IPS-18c (cell line): ENCODE measurements around the gene FASTK.
"Not testable (repeated sequence)": the region's sequence is repeated elsewhere in the genome, so short reads cannot be mapped to it uniquely, and the experiment has no call there.

Experiments
- H3K4me3 ChIP-seq: 2 replicates; pipeline ENCODE4 v1.7.0; 2013; ENCODE audit warnings: low read depth, mild to moderate bottlenecking, low read length, moderate library complexity; ENCODE audit not compliant: insufficient read depth
- H3K9me3 ChIP-seq: one replicate; pipeline ENCODE4 v1.6.1; 2013; ENCODE audit warnings: mild to moderate bottlenecking, low read length, moderate library complexity; ENCODE audit not compliant: control insufficient read depth, insufficient read depth

The FASTK gene

DNA sequence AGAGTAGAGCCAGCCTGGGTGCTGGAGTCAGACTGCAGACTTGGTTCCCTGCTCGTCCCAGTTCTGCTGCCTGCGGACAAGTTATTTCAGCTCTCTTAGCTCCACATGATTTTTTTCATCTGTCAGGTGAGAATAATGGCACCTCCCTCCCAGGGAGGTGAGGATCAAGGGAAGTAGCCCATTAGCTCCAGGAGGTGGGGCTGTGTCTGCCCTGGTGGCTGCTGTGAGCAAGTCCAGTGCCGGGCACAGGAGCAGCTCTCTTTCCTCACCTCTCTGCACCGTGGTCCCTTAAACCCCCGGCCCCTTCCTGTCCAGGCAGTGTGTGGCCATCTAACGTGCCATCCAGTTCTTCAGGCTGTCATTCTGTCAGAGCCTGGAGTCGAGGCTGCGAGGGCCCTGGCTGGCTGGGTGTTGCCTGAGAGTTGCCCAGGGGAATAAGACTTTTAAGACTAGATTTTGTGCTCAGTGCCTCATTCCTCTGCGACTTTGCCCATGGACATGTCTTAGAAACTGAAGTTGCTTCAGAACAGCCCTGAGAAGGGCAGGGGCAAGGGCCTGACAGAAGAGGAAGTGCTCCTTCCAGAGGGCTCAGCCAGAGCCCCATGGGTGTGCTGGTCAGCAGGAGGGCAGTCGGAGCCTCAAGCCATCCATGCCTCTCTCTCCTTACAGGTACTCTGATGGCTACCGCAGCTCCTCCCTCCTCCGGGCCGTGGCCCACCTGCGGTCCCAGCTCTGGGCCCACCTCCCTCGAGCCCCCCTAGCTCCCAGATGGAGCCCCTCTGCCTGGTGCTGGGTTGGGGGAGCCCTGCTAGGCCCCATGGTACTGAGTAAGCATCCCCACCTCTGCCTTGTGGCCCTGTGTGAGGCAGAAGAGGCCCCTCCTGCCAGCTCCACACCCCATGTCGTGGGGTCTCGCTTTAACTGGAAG is 47.4 kb downstream of the FASTK start:
- Histone ChIP-seq H3K9me3 (no peaks in the 10 kb centered on the region), H3K4me3 (no peak overlapping the region)

GRCh38 chr7:151031011-151031410 is 49.6 kb downstream of the FASTK start:
- no peak overlapping the region for H3K4me3 ChIP-seq
- no peaks in the 10 kb centered on the region for H3K9me3 ChIP-seq

GRCh38 chr7:151028948-151029501 is 51.6 kb downstream of the FASTK start:
- Histone ChIP-seq H3K9me3 (no peaks in the 10 kb centered on the region), H3K4me3 (peak overlapping the region; percentile 100)

- no peaks in the 10 kb centered on the region for H3K9me3 ChIP-seq
- peak within 1 kb of the TSS; percentile 100 for H3K4me3 ChIP-seq
Observed at GRCh38 chr7:151028131-151028947, 52.3 kb downstream of the FASTK start, which contains the start of gene ABCB8. Gene ABCB8, plus strand, starts transcription at chr7:151028450. Its CDS starts 66 bp downstream, at chr7:151028516.

- H3K4me3 ChIP-seq, result peak overlapping the region; percentile 52; the same call in 1 of the 2 replicates
- not testable (repeated sequence) for H3K9me3 ChIP-seq
Observed at GRCh38 chr7:151027728-151028130, 52.9 kb downstream of the FASTK start.

DNA sequence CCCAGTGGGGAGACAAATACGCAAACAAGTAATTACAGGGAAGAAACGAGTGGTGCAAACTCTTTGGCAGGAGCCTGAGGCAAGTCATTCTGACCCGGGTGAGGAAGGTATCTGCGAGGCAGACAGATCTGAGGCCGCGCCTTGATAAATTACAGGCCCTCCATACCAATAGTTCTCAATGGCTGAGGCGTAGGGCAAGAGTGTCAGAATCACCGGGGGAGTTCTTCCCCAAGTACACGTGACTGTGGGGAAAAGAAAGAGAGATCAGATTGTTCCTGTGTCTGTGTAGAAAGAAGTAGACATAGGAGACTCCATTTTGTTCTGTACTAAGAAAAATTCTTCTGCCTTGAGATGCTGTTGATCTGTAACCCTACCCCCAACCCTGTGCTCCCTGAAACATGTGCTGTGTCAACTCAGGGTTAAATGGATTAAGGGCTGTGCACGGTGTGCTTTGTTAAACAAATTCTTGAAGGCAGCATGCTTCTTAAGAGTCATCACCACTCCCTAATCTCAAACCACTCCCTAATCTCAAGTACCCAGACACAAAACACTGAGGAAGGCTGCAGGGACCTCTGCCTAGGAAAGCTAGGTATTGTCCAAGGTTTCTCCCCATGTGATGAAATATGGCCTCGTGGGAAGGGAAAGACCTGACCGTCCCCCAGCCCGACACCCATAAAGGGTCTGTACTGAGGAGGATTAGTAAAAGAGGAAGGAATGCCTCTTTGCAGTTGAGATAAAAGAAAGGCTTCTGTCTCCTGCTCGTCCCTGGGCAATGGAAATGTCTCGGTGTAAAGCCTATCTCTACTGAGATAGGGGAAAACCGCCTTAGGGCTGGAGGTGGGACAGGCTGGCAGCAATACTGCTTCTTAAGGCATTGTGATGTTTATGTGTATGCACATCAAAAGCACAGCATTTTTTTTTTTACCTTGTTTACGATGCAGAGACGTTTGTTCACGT is 53.6 kb downstream of the FASTK start:
- H3K9me3 ChIP-seq, result not testable (repeated sequence)
- peak overlapping the region; percentile 52; the same call in 1 of the 2 replicates for H3K4me3 ChIP-seq
